OCI-M2 (cell line): ENCODE data around the gene C11orf52.
"Not testable (repeated sequence)": the region's sequence is repeated elsewhere in the genome, so short reads cannot be mapped to it uniquely, and the experiment has no call there.

Experiments used
- DNase-seq: peaks from one replicate; lab custom pipeline; 2025; ENCODE audit not compliant: unreplicated experiment; lab: John Stamatoyannopoulos, UW

C11orf52 gene

DNA sequence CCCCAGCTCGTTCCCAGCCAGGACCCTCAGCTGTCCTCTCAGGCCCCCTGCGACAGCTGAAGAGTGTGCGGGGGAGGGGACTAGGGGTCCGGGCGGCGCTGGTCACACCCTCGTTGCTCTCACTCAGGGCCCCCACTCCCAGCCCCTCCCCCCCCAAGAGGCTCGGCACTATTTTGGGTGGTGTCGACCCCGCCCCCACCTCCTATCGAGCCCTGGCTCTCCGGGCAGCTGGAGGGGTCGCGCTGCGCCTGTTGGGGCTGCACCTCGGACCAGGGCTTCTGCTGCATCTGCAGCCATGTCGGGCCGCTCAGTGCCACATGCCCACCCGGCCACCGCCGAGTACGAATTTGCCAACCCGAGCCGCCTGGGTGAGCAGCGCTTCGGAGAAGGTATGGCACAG, 6.2 kb upstream of the C11orf52 start, which contains the start of gene HSPB2:
Gene HSPB2, plus strand, starts transcription at position 200 of the 400 bp plus-strand sequence. Its CDS starts 96 bp downstream, at position 296.
- no peak for DNase-seq

- no peak for DNase-seq
Measured at GRCh38 chr11:111913031-111913861, 5.5 kb upstream of the C11orf52 start.

DNA sequence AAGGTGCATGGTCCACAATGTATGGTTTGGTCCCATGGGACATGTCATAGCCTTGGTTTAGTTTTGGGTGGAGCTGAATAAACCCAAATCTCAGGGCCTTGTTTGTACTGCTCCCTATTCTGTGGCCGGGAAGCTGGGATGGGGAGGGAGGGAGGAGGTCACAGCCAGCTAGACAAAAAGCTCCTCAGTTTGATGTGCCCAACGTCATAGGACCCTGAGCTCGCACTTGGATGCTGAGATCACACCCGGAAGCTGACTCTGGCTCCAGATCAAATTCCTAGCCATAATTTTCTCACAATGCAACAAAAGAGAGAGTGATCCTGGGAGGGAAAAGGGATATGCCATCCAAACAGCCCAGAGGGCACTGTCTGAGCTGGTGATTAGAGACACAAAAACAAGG, 4.7 kb upstream of the C11orf52 start:
- no peak for DNase-seq

DNA sequence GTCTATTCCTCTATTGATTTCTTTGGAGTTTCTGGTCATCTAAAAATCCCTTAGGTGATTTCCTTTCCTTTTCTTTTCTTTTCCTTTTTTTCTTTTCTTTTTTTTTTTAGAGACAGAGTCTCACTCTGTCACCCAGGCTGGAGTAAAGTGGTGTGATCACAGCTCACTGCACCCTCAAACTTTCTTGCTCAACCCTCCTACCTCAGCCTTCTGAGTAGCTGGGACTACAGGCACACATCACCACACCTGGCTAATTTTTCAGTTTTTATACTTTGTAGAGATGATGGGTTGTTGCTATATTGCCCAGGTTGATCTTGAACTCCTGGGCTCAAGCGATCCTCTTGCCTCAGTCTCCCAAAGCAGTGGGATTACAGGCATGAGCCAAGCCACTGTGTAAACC, 1.9 kb upstream of the C11orf52 start:
- DNase-seq = no peak

GRCh38 chr11:111917312-111917711, 1.4 kb upstream of the C11orf52 start:
- DNase-seq = no peak

DNA sequence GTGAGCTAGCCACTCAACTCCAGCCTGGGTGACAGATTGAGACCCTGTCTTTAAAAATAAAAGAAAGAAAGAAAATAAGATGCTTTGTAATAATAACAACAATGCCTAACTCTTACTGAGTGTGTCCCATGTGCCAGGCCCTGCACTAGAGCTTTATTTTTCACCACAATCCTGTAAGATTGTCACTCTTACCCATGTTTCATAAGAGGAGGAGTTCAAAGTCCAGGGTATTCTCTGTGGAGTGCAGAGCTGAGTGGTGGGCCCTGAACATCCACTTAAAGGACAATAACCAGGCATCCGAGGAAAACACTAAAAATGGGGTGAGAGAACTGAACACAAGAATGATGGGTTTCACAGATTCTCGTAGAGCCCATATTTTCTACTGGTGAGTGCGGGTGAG, 925 bp upstream of the C11orf52 start:
- no peak for DNase-seq

- no peak for DNase-seq
Measured at GRCh38 chr11:111920908-111921307, 2.2 kb downstream of the C11orf52 start.

GRCh38 chr11:111921541-111922230, 3.0 kb downstream of the C11orf52 start:
- no peak for DNase-seq

- DNase-seq = no peak
Measured at GRCh38 chr11:111922803-111923202, 4.1 kb downstream of the C11orf52 start.

GRCh38 chr11:111923351-111923788, 4.7 kb downstream of the C11orf52 start:
- no peak for DNase-seq

DNA sequence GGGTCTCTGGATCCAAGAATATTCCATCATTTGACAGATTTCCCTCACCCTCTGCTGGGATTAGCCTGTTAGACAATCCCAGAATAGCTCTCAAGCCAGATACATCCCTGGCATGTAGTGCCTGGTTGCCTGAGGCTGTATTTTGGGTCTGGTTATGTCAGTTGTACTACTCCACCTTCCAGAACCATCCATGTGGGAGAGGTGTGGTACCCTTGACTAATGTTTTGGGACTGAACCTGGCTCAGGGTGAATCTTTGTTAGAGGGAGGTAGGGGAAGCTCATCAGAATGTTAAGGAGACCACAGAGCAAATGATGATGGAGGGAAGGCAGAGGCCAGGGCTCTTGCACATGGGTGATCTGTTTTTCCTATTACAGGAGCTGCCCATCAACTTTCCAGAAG, 5.2 kb downstream of the C11orf52 start:
- DNase-seq = no peak

DNA sequence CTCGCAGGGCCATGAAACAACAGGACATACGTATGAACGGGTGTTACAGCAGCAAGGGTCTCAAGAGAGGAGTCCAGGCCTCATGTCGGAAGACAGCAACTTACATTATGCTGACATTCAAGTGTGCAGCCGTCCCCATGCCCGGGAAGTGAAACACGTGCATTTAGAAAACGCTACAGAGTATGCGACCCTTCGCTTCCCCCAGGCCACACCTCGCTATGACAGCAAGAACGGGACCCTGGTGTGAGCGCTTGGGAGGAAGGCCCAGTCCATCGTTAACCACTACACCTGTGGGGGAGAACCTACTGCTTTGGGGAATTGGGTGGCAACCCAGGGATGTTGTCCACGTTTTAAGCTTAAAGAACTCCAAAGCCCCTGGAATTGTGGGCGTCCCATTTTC, 7.2 kb downstream of the C11orf52 start:
- DNase-seq = no peak

- peak; percentile 71 for DNase-seq
Measured at GRCh38 chr11:111926505-111927391, 8.0 kb downstream of the C11orf52 start.

DNA sequence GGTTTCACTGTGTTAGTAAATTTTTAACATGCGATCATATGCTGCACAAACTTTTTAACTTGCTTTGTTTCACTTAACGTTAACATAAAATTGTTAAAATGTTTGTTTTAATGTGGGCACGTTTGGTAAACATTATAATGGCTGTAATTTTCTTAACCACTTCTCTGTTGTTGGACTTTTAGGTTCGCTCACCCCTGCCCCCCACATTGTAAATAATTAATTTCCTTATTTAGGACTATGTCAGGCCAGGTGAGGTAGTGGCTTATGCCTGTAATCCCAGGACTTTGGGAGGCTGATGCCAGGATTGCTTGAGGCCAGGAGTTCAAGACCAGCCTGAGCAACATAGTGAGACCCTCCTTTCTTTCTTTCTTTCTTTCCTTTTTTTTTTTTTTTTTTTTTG, 11.8 kb downstream of the C11orf52 start:
- no peak for DNase-seq

- DNase-seq = no peak
Measured at GRCh38 chr11:111932611-111932950, 13.9 kb downstream of the C11orf52 start.

DNA sequence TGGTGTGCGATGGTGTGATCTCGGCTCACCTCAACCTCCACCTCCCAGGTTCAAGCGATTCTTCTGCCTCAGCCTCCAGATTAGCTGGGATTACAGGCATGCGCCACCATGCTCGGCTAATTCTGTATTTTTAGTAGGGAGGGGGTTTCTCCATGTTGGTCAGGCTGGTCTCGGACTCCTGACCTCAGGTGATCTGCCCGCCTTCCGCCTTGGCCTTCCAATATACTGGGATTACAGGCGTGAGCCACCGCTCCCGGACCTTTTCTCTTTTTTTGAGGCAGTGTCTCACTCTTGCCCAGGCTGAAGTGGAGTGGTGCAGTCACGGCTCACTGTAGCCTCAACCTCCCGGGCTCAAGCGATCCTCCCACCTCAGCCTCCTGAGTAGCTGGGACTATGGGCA, 14.5 kb downstream of the C11orf52 start:
- not testable (repeated sequence) for DNase-seq

DNA sequence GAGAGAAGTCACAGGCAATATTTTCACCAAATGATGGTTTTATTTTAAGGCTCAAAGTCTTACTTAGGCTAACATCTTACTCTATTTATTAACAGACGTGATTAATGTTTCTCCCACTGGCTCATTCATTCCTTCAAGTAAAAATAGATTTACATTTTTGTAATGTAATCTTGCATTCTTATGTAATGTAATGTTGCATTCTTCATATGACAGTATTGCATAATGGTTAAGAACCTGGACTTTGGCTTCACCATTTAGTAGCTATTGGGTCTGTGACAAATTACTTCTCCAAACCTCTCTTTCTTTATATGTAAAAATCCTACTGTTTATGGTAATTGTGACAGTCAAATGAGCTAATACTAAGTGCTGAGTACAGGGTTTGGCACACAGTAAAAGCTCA, 15.2 kb downstream of the C11orf52 start:
- no peak for DNase-seq

GRCh38 chr11:111934306-111934705, 15.6 kb downstream of the C11orf52 start:
- no peak for DNase-seq

DNA sequence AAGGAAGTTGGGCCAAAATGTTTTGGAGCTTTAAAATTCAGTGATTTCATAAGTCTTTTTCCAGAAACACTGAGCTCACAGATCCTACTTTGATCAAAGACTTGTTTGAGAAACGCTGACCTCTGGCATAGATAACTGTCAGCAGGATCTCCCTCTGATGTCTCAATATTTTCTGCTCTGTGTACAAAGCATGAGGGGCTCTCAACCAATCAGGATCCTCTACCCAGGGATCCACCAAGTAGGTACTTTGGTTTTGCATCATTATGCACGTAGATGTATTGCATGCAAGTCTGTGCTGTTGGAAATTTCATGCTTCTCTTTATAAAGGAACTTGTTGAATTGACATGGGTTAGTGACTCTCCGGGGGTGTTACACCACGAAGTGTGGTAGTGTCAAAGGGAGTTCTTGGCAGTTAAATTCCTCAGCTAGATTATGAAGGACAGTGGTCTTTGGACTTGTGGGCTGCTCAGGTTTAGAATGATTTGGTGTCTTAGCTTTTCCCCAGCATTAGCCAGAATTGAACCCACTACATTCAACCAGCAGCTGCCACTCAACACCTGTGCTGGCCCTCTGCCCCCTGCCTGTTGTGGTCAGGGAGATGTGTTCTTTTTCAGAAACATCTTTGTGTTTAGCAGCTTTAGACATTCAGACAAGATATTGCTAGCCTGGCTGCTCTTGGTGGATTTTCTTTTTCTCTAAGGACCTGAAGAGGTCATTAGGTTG, 16.8 kb downstream of the C11orf52 start:
- DNase-seq = no peak

DNA sequence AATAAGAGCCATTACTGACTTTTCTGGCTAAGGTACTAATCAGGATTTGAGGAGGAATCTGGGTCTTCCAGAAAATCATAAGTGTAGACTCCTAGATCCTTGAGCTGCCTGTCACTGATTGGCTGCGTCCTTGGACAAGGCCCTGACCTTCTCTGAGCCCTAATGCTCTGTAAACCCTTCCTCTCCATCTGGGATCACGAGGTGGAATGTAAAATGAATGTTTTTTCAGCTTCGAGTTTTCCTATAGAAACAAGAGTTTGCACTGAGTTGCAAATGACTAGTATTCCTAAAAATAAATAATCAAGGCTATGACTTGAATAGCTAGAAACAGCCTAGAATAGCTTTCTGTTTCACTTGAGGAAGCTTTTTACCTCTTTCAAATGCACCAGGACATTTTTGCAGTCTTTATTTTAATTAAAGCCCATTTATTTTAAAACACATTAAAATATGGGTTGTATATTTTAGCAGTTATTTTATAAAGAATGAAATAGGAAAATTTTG, 17.4 kb downstream of the C11orf52 start:
- no peak for DNase-seq

GRCh38 chr11:111937461-111937769, 18.7 kb downstream of the C11orf52 start:
- DNase-seq = no peak
